ENCODE measurements around the gene EGF. TPM values are rescaled to one million over a fixed set of nuclear protein-coding genes. Genes with fewer than 3 reads are reported as not detected.

Gene EGF
- total RNA-seq, 1 experiment from 2014 or later = not detected

DNA sequence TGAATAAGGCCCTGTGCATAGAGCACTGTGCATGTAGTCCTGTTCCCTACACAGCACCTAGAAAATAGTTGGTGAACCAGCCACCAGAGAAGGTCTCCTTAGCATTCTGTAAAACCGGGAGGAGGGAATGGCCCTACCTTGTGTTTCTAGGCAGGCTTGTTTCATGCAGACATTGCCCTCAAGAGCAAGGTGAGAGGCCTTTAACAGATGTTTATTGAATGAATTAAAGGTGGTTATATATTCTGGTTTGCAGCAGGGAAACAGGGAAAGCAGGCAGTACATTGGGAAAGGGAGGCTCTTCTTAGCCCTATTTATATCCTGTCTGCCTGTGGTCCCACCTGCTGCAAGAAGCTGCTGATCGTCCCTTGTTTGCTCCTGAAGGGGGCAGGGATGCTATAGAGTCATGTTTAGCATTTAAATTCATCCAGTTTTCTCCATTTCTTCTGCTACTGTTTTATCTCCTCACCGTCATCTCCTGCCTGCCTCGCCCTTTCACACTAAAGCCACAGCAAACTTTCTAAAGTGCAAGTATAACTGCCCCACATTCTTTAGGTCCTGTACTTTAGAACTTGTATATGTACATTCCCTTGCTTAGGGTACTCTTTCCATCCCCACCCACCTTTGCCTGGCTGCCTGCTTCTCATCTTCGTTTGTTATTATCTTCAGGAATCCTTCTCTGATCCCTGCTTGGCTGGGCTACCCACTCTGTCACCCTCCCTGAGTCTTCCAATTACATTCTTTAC lies 60.3 kb downstream of the EGF start:
- in situ Hi-C loops (cut with HindIII; ENCODE audit: low pct_unique_long_range_greater_than_20kb, low sequenced_read_pairs) = no loop called here
- ATAC-seq (no peak), DNase-seq (ENCODE audit: low read depth, low spot score) (no peak)
- BruUV-seq (replicated peaks) = no TSS peak
- no peaks in the 10 kb centered on the region for H3K4me1 ChIP-seq (ENCODE audit: control insufficient read depth, insufficient read depth, low read length)
- POLR2A ChIA-PET = interaction anchor here (0.6 kb wide), 1 partner anchor 275 kb away, joined by 17 read pairs; no protein-coding TSS in a partner anchor
- TF ChIP-seq, protein P1, sequence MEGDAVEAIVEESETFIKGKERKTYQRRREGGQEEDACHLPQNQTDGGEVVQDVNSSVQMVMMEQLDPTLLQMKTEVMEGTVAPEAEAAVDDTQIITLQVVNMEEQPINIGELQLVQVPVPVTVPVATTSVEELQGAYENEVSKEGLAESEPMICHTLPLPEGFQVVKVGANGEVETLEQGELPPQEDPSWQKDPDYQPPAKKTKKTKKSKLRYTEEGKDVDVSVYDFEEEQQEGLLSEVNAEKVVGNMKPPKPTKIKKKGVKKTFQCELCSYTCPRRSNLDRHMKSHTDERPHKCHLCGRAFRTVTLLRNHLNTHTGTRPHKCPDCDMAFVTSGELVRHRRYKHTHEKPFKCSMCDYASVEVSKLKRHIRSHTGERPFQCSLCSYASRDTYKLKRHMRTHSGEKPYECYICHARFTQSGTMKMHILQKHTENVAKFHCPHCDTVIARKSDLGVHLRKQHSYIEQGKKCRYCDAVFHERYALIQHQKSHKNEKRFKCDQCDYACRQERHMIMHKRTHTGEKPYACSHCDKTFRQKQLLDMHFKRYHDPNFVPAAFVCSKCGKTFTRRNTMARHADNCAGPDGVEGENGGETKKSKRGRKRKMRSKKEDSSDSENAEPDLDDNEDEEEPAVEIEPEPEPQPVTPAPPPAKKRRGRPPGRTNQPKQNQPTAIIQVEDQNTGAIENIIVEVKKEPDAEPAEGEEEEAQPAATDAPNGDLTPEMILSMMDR (IDR thresholded peaks at IDR 0.05) = no peak
- TF ChIP-seq TCF7L2 (IDR thresholded peaks at IDR 0.05; ENCODE audit: low read depth, low read length) = no peak
- TF ChIP-seq SIN3A (IDR thresholded peaks at IDR 0.05; ENCODE audit: borderline replicate concordance, insufficient read depth, low read depth, low read length) = no peak
- TF ChIP-seq, protein P2, sequence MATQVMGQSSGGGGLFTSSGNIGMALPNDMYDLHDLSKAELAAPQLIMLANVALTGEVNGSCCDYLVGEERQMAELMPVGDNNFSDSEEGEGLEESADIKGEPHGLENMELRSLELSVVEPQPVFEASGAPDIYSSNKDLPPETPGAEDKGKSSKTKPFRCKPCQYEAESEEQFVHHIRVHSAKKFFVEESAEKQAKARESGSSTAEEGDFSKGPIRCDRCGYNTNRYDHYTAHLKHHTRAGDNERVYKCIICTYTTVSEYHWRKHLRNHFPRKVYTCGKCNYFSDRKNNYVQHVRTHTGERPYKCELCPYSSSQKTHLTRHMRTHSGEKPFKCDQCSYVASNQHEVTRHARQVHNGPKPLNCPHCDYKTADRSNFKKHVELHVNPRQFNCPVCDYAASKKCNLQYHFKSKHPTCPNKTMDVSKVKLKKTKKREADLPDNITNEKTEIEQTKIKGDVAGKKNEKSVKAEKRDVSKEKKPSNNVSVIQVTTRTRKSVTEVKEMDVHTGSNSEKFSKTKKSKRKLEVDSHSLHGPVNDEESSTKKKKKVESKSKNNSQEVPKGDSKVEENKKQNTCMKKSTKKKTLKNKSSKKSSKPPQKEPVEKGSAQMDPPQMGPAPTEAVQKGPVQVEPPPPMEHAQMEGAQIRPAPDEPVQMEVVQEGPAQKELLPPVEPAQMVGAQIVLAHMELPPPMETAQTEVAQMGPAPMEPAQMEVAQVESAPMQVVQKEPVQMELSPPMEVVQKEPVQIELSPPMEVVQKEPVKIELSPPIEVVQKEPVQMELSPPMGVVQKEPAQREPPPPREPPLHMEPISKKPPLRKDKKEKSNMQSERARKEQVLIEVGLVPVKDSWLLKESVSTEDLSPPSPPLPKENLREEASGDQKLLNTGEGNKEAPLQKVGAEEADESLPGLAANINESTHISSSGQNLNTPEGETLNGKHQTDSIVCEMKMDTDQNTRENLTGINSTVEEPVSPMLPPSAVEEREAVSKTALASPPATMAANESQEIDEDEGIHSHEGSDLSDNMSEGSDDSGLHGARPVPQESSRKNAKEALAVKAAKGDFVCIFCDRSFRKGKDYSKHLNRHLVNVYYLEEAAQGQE (IDR thresholded peaks at IDR 0.05; ENCODE audit: insufficient read depth in 1 of 2, low read depth in 2 of 2, low read length in 1 of 2) = no peak
- TF ChIP-seq POLR2AphosphoS5 (IDR thresholded peaks at IDR 0.05; ENCODE audit: low read depth, low read length) = no peak
- H3K27ac ChIP-seq (ENCODE audit: low read length) = no peak overlapping the region
- no peaks in the 10 kb centered on the region for H3K9me3 ChIP-seq (ENCODE audit: control insufficient read depth, insufficient read depth, low read depth, low read length)
- no peak overlapping the region for H3K4me3 ChIP-seq (ENCODE audit: low read depth in 2 of 2, low read length in 2 of 2)
- H3K36me3 ChIP-seq (ENCODE audit: control insufficient read depth, insufficient read depth, low read length) = no peaks in the 10 kb centered on the region
- no peaks in the 10 kb centered on the region; the same call in 1 of the 2 replicates for H3K27me3 ChIP-seq (ENCODE audit: control insufficient read depth, insufficient read depth, low read length)
- intact Hi-C loops (cut with micrococcal nuclease; ENCODE audit: unreplicated experiment) = loop anchor here (10.0 kb wide), 1 partner anchor 148 kb away; the partner anchor contains the start of gene RRH
- CTCF ChIA-PET = no interaction called here

DNA sequence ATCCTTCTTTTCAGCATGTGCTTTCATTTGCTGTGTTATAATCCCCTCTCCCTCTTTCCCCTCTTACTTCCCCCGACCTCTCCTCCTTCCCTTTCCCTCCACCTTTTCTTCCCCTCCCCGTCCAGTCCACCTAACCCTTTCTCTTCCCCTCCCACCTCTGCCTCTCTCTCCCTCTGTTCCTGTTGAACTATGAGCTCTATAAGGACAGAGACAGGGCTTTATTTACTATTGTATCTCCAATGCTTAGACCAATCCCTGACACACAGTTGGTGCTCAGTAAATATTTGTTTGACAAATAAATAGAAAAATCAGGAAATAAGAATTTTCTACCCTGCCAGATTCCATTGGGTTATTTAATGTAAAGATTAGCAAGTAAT lies 60.8 kb downstream of the EGF start:
- in situ Hi-C loops (cut with HindIII; ENCODE audit: low pct_unique_long_range_greater_than_20kb, low sequenced_read_pairs) = no loop called here
- ChIA-PET POLR2A (interaction anchor here (0.6 kb wide), 1 partner anchor 276 kb away, joined by 17 read pairs; no protein-coding TSS in a partner anchor), CTCF (no interaction called here)
- Histone ChIP-seq H3K27ac (ENCODE audit: low read length) (no peak overlapping the region), H3K36me3 (ENCODE audit: control insufficient read depth, insufficient read depth, low read length) (no peaks in the 10 kb centered on the region), H3K27me3 (ENCODE audit: control insufficient read depth, insufficient read depth, low read length) (no peaks in the 10 kb centered on the region; the same call in 1 of the 2 replicates), H3K9me3 (ENCODE audit: control insufficient read depth, insufficient read depth, low read depth, low read length) (no peaks in the 10 kb centered on the region), H3K4me3 (ENCODE audit: low read depth in 2 of 2, low read length in 2 of 2) (no peak overlapping the region), H3K4me1 (ENCODE audit: control insufficient read depth, insufficient read depth, low read length) (no peaks in the 10 kb centered on the region)
- no TSS peak for BruUV-seq (replicated peaks)
- no peak for TF ChIP-seq TCF7L2 (IDR thresholded peaks at IDR 0.05; ENCODE audit: low read depth, low read length)
- TF ChIP-seq, protein P1 (IDR thresholded peaks at IDR 0.05) = no peak
- TF ChIP-seq, protein P2 (IDR thresholded peaks at IDR 0.05; ENCODE audit: insufficient read depth in 1 of 2, low read depth in 2 of 2, low read length in 1 of 2) = no peak
- no peak for TF ChIP-seq POLR2AphosphoS5 (IDR thresholded peaks at IDR 0.05; ENCODE audit: low read depth, low read length)
- no peak for TF ChIP-seq SIN3A (IDR thresholded peaks at IDR 0.05; ENCODE audit: borderline replicate concordance, insufficient read depth, low read depth, low read length)
- no peak for ATAC-seq
- intact Hi-C loops (cut with micrococcal nuclease; ENCODE audit: unreplicated experiment) = loop anchor here (10.0 kb wide), 1 partner anchor 149 kb away; the partner anchor contains the start of gene RRH
- no peak for DNase-seq (ENCODE audit: low read depth, low spot score)
